T-helper 1 cell treated with Interleukin-12 subunit alpha and Interleukin-12 subunit beta and Interleukin-4 antibody, amounts not matched to agents 30 μg/mL and 1 μg/mL, for 36 hours (primary cell): ENCODE measurements around the gene RELT.
"Not testable (repeated sequence)": the region's sequence is repeated elsewhere in the genome, so short reads cannot be mapped to it uniquely, and the experiment has no call there.

Experiments
- H3K27ac Mint-ChIP-seq: one replicate; pipeline ENCODE4 v1.8.0; 2021; ENCODE audit warnings: mild to moderate bottlenecking, mixed read lengths
- H3K27me3 Mint-ChIP-seq: one replicate; pipeline ENCODE4 v1.8.0; 2021; ENCODE audit warnings: low read depth, mixed read lengths
- H3K36me3 Mint-ChIP-seq: one replicate; pipeline ENCODE4 v1.8.0; 2021; ENCODE audit warnings: low read depth, mixed read lengths
- H3K4me1 Mint-ChIP-seq: one replicate; pipeline ENCODE4 v1.8.0; 2021; ENCODE audit warnings: low read depth, mixed read lengths
- H3K4me3 Mint-ChIP-seq: one replicate; pipeline ENCODE4 v1.8.0; 2021; ENCODE audit warnings: mild to moderate bottlenecking, moderate library complexity, mixed read lengths
- H3K9me3 Mint-ChIP-seq: one replicate; pipeline ENCODE4 v1.8.0; 2021; ENCODE audit warnings: mixed read lengths

RELT gene

DNA sequence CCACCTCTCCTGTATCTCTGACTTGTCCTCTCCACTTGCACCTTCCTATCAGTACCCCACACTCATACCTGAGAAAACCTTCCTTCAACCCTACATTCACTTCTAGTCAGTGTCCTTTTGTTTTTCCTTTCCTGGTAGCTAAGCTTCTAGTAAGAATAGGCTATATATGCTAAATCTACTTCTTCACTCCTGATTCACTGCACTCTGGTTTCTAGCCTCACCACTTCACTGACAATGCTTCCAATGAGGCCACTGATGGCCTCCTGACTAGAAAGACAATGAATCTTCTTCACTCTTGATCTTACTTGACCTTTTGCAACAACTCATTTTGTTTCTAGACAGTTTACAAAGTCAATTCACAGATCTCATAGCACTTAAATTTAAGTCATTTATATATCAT is 52.0 kb downstream of the RELT start:
- Mint-ChIP-seq H3K4me3 (no peak overlapping the region), H3K4me1 (peaks cover 8% of the 10 kb centered on the region), H3K27ac (no peak overlapping the region), H3K36me3 (peaks cover 3% of the 10 kb centered on the region), H3K9me3 (no peaks in the 10 kb centered on the region), H3K27me3 (no peaks in the 10 kb centered on the region)

GRCh38 chr11:73428699-73429098 is 52.5 kb downstream of the RELT start:
- no peaks in the 10 kb centered on the region for H3K9me3 Mint-ChIP-seq
- H3K36me3 Mint-ChIP-seq: peaks cover 3% of the 10 kb centered on the region
- no peak overlapping the region for H3K27ac Mint-ChIP-seq
- H3K27me3 Mint-ChIP-seq: no peaks in the 10 kb centered on the region
- peaks cover 8% of the 10 kb centered on the region for H3K4me1 Mint-ChIP-seq
- no peak overlapping the region for H3K4me3 Mint-ChIP-seq

- Mint-ChIP-seq H3K36me3 (peaks cover 3% of the 10 kb centered on the region), H3K27ac (no peak overlapping the region), H3K27me3 (no peaks in the 10 kb centered on the region), H3K4me3 (no peak overlapping the region), H3K4me1 (peaks cover 8% of the 10 kb centered on the region), H3K9me3 (no peaks in the 10 kb centered on the region)
These were observed 53.0 kb downstream of the RELT start for GRCh38 chr11:73429121-73429750.

GRCh38 chr11:73430326-73430725 is 54.1 kb downstream of the RELT start:
- Mint-ChIP-seq H3K27ac (no peak overlapping the region), H3K9me3 (no peaks in the 10 kb centered on the region), H3K4me3 (no peak overlapping the region), H3K27me3 (no peaks in the 10 kb centered on the region), H3K4me1 (peaks cover 8% of the 10 kb centered on the region), H3K36me3 (peaks cover 3% of the 10 kb centered on the region)

GRCh38 chr11:73431396-73431795 is 55.2 kb downstream of the RELT start:
- no peaks in the 10 kb centered on the region for H3K9me3 Mint-ChIP-seq
- H3K4me3 Mint-ChIP-seq: no peak overlapping the region
- H3K4me1 Mint-ChIP-seq: peaks cover 8% of the 10 kb centered on the region
- H3K27ac Mint-ChIP-seq: no peak overlapping the region
- H3K36me3 Mint-ChIP-seq: peaks cover 3% of the 10 kb centered on the region
- no peaks in the 10 kb centered on the region for H3K27me3 Mint-ChIP-seq

GRCh38 chr11:73436859-73437258 is 60.7 kb downstream of the RELT start:
- H3K27me3 Mint-ChIP-seq, H3K4me3 Mint-ChIP-seq, H3K9me3 Mint-ChIP-seq, H3K27ac Mint-ChIP-seq, H3K4me1 Mint-ChIP-seq, H3K36me3 Mint-ChIP-seq: not testable (repeated sequence)

GRCh38 chr11:73439002-73439843 is 63.0 kb downstream of the RELT start:
- Mint-ChIP-seq H3K4me1 (no peaks in the 10 kb centered on the region), H3K36me3 (no peaks in the 10 kb centered on the region), H3K4me3 (no peak overlapping the region), H3K27me3 (no peaks in the 10 kb centered on the region), H3K27ac (no peak overlapping the region), H3K9me3 (no peaks in the 10 kb centered on the region)

DNA sequence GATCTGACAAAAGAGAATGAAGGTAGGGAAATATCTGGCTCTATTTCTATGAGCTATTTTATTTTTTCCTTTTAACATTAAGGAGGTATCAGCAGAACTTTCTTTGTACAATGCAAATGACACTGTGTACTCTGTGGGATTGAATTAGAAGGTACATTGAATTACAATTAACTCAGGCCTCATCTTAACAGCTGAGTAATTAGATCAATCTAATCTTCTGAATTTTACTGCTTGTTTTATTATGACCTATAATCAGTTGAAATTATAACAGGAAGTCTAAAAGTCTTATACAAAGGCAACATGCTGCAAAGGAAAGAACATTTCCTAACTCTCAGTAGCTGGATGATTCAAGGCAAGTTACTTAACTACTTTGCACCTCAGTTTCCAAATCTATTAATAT is 69.8 kb downstream of the RELT start:
- Mint-ChIP-seq H3K9me3 (no peaks in the 10 kb centered on the region), H3K4me1 (no peaks in the 10 kb centered on the region), H3K27ac (no peak overlapping the region), H3K36me3 (peaks cover 2% of the 10 kb centered on the region), H3K27me3 (no peaks in the 10 kb centered on the region), H3K4me3 (no peak overlapping the region)

- H3K9me3 Mint-ChIP-seq: no peaks in the 10 kb centered on the region
These were observed 70.6 kb downstream of the RELT start for GRCh38 chr11:73446766-73447165.

More at GRCh38 chr11:73446766-73447165, 70.6 kb downstream of the RELT start:
- no peak overlapping the region for H3K4me3 Mint-ChIP-seq
- no peak overlapping the region for H3K27ac Mint-ChIP-seq
- H3K27me3 Mint-ChIP-seq: no peaks in the 10 kb centered on the region
- H3K4me1 Mint-ChIP-seq: no peaks in the 10 kb centered on the region
- peaks cover 2% of the 10 kb centered on the region for H3K36me3 Mint-ChIP-seq
